ENCODE measurements around the gene FLT1.

Gene FLT1

DNA sequence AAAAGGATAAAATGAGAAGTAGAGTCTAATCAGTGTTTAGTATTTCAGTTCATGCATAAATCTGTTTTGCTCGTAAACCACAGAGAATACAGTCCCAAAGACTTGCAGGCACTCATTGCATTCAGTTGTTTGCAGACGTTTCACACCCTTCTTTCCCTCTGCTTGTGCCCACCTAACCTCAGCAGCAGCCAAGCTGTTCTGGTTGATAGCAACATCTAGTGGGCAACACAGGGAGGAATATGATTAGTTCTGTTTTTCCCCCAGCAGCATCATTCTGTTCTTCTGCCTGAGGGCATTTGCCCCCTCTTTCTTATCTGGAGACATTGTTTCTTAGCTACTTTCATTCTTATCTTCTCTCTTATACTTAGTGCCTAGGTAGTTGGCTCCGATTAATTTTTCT lies 221.0 kb downstream of the FLT1 start:
- no peak overlapping the region for H3K27ac ChIP-seq (replicated peaks)
- no peaks in the 10 kb centered on the region for H3K27me3 ChIP-seq (ENCODE audit: insufficient read depth, poor library complexity, severe bottlenecking)
- TF ChIP-seq POLR2AphosphoS5 (IDR thresholded peaks at IDR 0.05; ENCODE audit: low read depth), result no peak
- TF ChIP-seq GABPA (IDR thresholded peaks at IDR 0.05; ENCODE audit: low read depth), result no peak
- TF ChIP-seq, protein P1, sequence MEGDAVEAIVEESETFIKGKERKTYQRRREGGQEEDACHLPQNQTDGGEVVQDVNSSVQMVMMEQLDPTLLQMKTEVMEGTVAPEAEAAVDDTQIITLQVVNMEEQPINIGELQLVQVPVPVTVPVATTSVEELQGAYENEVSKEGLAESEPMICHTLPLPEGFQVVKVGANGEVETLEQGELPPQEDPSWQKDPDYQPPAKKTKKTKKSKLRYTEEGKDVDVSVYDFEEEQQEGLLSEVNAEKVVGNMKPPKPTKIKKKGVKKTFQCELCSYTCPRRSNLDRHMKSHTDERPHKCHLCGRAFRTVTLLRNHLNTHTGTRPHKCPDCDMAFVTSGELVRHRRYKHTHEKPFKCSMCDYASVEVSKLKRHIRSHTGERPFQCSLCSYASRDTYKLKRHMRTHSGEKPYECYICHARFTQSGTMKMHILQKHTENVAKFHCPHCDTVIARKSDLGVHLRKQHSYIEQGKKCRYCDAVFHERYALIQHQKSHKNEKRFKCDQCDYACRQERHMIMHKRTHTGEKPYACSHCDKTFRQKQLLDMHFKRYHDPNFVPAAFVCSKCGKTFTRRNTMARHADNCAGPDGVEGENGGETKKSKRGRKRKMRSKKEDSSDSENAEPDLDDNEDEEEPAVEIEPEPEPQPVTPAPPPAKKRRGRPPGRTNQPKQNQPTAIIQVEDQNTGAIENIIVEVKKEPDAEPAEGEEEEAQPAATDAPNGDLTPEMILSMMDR (IDR thresholded peaks at IDR 0.05; ENCODE audit: insufficient read depth, low read length), result no peak
- TF ChIP-seq, protein P2, sequence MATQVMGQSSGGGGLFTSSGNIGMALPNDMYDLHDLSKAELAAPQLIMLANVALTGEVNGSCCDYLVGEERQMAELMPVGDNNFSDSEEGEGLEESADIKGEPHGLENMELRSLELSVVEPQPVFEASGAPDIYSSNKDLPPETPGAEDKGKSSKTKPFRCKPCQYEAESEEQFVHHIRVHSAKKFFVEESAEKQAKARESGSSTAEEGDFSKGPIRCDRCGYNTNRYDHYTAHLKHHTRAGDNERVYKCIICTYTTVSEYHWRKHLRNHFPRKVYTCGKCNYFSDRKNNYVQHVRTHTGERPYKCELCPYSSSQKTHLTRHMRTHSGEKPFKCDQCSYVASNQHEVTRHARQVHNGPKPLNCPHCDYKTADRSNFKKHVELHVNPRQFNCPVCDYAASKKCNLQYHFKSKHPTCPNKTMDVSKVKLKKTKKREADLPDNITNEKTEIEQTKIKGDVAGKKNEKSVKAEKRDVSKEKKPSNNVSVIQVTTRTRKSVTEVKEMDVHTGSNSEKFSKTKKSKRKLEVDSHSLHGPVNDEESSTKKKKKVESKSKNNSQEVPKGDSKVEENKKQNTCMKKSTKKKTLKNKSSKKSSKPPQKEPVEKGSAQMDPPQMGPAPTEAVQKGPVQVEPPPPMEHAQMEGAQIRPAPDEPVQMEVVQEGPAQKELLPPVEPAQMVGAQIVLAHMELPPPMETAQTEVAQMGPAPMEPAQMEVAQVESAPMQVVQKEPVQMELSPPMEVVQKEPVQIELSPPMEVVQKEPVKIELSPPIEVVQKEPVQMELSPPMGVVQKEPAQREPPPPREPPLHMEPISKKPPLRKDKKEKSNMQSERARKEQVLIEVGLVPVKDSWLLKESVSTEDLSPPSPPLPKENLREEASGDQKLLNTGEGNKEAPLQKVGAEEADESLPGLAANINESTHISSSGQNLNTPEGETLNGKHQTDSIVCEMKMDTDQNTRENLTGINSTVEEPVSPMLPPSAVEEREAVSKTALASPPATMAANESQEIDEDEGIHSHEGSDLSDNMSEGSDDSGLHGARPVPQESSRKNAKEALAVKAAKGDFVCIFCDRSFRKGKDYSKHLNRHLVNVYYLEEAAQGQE (IDR thresholded peaks at IDR 0.05; ENCODE audit: insufficient replicate concordance, low read depth), result no peak
- no peak for TF ChIP-seq SPI1 (IDR thresholded peaks at IDR 0.05; ENCODE audit: borderline replicate concordance, low read depth)
- DNase-seq (ENCODE audit: low read depth in 1 of 2, low spot score in 1 of 2), result no peak
- H3K4me3 ChIP-seq (replicated peaks; ENCODE audit: insufficient read depth, low read length), result no peak overlapping the region

DNA sequence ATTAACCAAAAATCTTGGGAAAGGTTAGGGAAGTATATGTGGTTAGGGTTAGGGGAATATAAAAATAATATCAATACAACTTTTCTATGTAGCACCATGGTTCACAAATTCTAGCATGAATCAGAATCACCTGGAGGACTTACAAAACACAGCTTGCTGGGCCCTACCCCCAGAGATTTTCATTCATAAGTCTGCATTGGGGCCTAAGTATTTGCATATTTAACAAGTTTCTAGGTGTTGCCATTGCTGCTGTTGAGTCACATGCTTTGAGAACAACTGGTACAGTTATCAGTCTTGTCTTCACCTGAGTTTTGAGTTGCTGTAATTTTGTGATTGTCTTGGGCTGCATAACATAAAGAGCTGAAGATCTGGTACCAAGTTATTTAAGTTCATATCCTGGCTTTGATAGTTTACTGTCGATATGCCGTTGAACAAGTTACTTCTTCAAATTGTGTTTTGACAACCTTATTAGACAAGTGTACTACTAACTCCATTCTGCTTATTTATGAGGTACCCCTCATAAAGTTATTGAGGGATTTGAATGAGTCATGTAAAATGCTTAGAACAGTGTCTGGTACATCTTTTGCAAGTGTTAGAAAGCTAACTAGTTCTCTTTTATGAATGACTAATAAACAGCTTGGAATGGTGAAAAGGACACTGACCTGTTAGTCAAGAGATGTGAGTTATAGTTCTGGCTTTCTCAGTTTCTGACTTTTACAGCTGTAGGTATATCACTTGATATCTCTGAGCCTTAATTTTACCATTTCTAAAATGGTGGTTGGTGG lies 223.7 kb downstream of the FLT1 start:
- no peak for TF ChIP-seq POLR2AphosphoS5 (IDR thresholded peaks at IDR 0.05; ENCODE audit: low read depth)
- TF ChIP-seq, protein P1 (IDR thresholded peaks at IDR 0.05; ENCODE audit: insufficient read depth, low read length), result no peak
- TF ChIP-seq SPI1 (IDR thresholded peaks at IDR 0.05; ENCODE audit: borderline replicate concordance, low read depth), result no peak
- TF ChIP-seq GABPA (IDR thresholded peaks at IDR 0.05; ENCODE audit: low read depth), result no peak
- TF ChIP-seq, protein P2 (IDR thresholded peaks at IDR 0.05; ENCODE audit: insufficient replicate concordance, low read depth), result no peak
- Histone ChIP-seq H3K27me3 (ENCODE audit: insufficient read depth, poor library complexity, severe bottlenecking) (no peaks in the 10 kb centered on the region), H3K27ac (replicated peaks) (peak overlapping the region; percentile 12), H3K4me3 (replicated peaks; ENCODE audit: insufficient read depth, low read length) (no peak overlapping the region)
- no peak for DNase-seq (ENCODE audit: low read depth in 1 of 2, low spot score in 1 of 2)

DNA sequence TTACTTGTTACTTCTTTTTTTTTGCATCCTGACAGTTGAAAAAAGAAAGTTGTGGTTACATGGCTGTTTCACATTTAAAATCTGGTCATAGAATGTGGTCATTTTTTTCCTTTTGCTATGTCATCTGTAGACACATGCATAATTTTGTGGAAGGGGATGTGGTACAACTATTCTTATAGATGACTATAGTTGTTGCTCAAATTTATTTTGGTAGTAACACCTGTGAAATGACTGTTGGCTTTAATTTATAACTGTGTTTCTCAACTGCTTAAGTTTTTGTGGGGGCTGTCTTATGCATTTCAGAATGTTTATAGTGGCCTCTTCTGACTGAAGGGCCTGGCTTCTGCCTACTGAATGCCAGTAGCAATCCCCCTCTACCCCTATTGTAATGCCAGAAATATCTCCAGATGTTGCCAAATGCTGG lies 226.1 kb downstream of the FLT1 start:
- TF ChIP-seq, protein P1 (IDR thresholded peaks at IDR 0.05; ENCODE audit: insufficient read depth, low read length), result no peak
- peak; percentile 70; the same call in 1 of the 2 replicates for TF ChIP-seq POLR2AphosphoS5 (IDR thresholded peaks at IDR 0.05; ENCODE audit: low read depth)
- TF ChIP-seq, protein P2 (IDR thresholded peaks at IDR 0.05; ENCODE audit: insufficient replicate concordance, low read depth), result peak; percentile 14
- peak; percentile 40; the same call in 1 of the 2 replicates for TF ChIP-seq GABPA (IDR thresholded peaks at IDR 0.05; ENCODE audit: low read depth)
- TF ChIP-seq SPI1 (IDR thresholded peaks at IDR 0.05; ENCODE audit: borderline replicate concordance, low read depth), result peak; percentile 49; the same call in 1 of the 2 replicates
- Histone ChIP-seq H3K27me3 (ENCODE audit: insufficient read depth, poor library complexity, severe bottlenecking) (no peaks in the 10 kb centered on the region), H3K27ac (replicated peaks) (peak overlapping the region; percentile 77), H3K4me3 (replicated peaks; ENCODE audit: insufficient read depth, low read length) (no peak overlapping the region)
- peak; percentile 57 to 85 for DNase-seq (ENCODE audit: low read depth in 1 of 2, low spot score in 1 of 2)

All from HL-60 (cell line).